Measurements from ENCODE around the gene ETFBKMT. TPM values are rescaled to one million over a fixed set of nuclear protein-coding genes. Genes with fewer than 3 reads are reported as not detected.

ETFBKMT gene
- polyA plus RNA-seq, 3 donors = 0.67 to 2.2 (median 1.5) TPM

DNA sequence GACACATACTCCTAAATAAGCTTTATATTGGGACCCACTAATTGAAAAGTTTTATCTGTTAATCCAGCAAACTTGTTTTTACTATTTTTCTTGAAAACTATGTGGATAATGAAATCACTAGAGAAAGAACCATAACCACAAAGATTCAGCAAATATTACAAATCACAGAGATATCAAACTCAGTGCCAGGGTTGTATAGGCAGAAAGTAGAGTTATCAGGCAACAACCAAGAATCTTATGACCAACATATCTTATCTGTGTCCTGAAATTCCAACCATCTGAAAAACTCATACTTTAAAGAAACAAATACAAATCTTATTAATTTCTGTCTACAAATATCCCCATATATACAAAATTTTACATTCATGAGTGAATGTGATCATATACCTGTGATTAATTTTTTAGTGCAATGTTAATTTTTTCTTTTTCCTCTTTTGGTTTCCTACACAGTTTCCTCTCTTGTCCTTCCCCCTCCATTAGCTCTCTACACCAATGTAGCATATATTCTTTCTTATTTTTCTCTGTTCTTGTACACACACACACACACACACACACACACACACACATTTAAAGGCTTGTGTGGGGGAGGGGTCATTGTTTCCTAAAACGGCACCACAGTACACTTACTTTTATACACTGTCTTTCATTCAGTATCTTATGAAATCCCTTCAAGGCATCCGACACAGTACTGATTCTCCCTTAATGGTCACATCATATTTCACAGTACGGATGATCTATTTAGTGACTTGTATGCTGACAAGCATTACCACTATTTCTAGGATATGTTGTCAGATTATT is 50.7 kb downstream of the ETFBKMT start:
- H3K79me2 ChIP-seq (ENCODE audit: insufficient read depth, low read length) = no peaks in the 10 kb centered on the region
- H3K4me1 ChIP-seq (ENCODE audit: control insufficient read depth in 1 of 2, insufficient read depth in 2 of 2, low read length in 2 of 2) = peaks cover 0 to 11% of the 10 kb centered on the region in 2 donors
- no peaks in the 10 kb centered on the region for H3K36me3 ChIP-seq (replicated peaks in 1 of 2; ENCODE audit: control insufficient read depth in 1 of 2, insufficient read depth in 2 of 2, low read length in 2 of 2)
- H3K27me3 ChIP-seq (ENCODE audit: control insufficient read depth in 2 of 2, insufficient read depth in 2 of 2, low read length in 2 of 2) = no peaks in the 10 kb centered on the region
- Mint-ChIP-seq H3K4me3 (no peak overlapping the region), H3K27ac (no peak overlapping the region), H3K27me3 (ENCODE audit: low read depth in 3 of 3) (peaks cover 0 to 5% (median 0%) of the 10 kb centered on the region in 3 donors), H3K9me3 (peaks cover 20 to 38% (median 27%) of the 10 kb centered on the region in 7 donors), H3K4me1 (peaks cover 13% of the 10 kb centered on the region), H3K36me3 (peaks cover 12 to 27% of the 10 kb centered on the region in 2 donors)
- H3K4me3 ChIP-seq (replicated peaks in 1 of 3; ENCODE audit: low read depth in 2 of 3, low read length in 3 of 3) = no peak overlapping the region
- no peak overlapping the region for H3K4me2 ChIP-seq (replicated peaks; ENCODE audit: extremely low read depth, low read length, poor library complexity, severe bottlenecking)
- TF ChIP-seq, protein P1, sequence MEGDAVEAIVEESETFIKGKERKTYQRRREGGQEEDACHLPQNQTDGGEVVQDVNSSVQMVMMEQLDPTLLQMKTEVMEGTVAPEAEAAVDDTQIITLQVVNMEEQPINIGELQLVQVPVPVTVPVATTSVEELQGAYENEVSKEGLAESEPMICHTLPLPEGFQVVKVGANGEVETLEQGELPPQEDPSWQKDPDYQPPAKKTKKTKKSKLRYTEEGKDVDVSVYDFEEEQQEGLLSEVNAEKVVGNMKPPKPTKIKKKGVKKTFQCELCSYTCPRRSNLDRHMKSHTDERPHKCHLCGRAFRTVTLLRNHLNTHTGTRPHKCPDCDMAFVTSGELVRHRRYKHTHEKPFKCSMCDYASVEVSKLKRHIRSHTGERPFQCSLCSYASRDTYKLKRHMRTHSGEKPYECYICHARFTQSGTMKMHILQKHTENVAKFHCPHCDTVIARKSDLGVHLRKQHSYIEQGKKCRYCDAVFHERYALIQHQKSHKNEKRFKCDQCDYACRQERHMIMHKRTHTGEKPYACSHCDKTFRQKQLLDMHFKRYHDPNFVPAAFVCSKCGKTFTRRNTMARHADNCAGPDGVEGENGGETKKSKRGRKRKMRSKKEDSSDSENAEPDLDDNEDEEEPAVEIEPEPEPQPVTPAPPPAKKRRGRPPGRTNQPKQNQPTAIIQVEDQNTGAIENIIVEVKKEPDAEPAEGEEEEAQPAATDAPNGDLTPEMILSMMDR (IDR thresholded peaks at IDR 0.05) = no peak
- H3K27ac ChIP-seq (ENCODE audit: low read depth in 1 of 2, low read length in 2 of 2) = no peak overlapping the region
- H3K9me3 ChIP-seq (replicated peaks in 1 of 2; ENCODE audit: control insufficient read depth in 1 of 2, insufficient read depth in 1 of 2, low read length in 2 of 2) = peaks cover 22 to 25% of the 10 kb centered on the region in 2 donors
- no peaks in the 10 kb centered on the region for H4K20me1 ChIP-seq (ENCODE audit: insufficient read depth, low read length)
- no CpG with 5 or more reads among the region's 3 CpGs for WGBS (ENCODE audit: insufficient coverage)
- peak overlapping the region; percentile 6 for H2AFZ ChIP-seq (ENCODE audit: insufficient read depth, low read depth, low read length, poor library complexity, severe bottlenecking)
- intact Hi-C loops (cut with micrococcal nuclease) = no loop called here
- no peak for DNase-seq
- no peak overlapping the region for H3K9ac ChIP-seq (ENCODE audit: insufficient read depth, low read length, poor library complexity, severe bottlenecking)

DNA sequence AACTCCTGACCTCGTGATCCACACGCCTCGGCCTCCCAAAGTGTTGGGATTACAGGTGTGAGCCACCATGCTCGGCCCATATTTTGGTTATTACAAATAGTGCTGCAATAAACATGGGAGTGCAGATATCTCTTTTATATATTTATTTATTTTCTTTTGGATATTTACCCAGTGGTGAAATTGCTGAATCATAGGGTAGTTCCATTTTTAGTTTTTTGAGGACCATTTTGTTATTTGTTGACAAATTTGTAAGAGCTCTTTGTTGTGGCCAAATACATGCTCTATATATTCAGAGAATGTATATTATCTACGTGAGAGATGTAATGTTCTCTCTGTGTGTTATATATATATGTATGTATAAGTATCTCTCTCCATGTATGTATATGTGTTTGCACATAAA is 53.4 kb downstream of the ETFBKMT start:
- TF ChIP-seq, protein P1 (IDR thresholded peaks at IDR 0.05) = no peak
- WGBS (ENCODE audit: insufficient coverage) = no CpG with 5 or more reads among the region's 5 CpGs

More for the DNA sequence above, 53.4 kb downstream of the ETFBKMT start:
- Histone ChIP-seq H3K4me3 (replicated peaks in 1 of 3; ENCODE audit: low read depth in 2 of 3, low read length in 3 of 3) (no peak overlapping the region), H3K4me1 (ENCODE audit: control insufficient read depth in 1 of 2, insufficient read depth in 2 of 2, low read length in 2 of 2) (peaks cover 7 to 29% of the 10 kb centered on the region in 2 donors), H3K4me2 (replicated peaks; ENCODE audit: extremely low read depth, low read length, poor library complexity, severe bottlenecking) (no peak overlapping the region), H2AFZ (ENCODE audit: insufficient read depth, low read depth, low read length, poor library complexity, severe bottlenecking) (no peak overlapping the region), H3K9me3 (replicated peaks in 1 of 2; ENCODE audit: control insufficient read depth in 1 of 2, insufficient read depth in 1 of 2, low read length in 2 of 2) (peaks cover 15 to 17% of the 10 kb centered on the region in 2 donors), H3K27ac (ENCODE audit: low read depth in 1 of 2, low read length in 2 of 2) (no peak overlapping the region), H3K36me3 (replicated peaks in 1 of 2; ENCODE audit: control insufficient read depth in 1 of 2, insufficient read depth in 2 of 2, low read length in 2 of 2) (no peaks in the 10 kb centered on the region), H3K79me2 (ENCODE audit: insufficient read depth, low read length) (no peaks in the 10 kb centered on the region), H3K9ac (ENCODE audit: insufficient read depth, low read length, poor library complexity, severe bottlenecking) (no peak overlapping the region), H4K20me1 (ENCODE audit: insufficient read depth, low read length) (no peaks in the 10 kb centered on the region), H3K27me3 (ENCODE audit: control insufficient read depth in 2 of 2, insufficient read depth in 2 of 2, low read length in 2 of 2) (no peaks in the 10 kb centered on the region)
- Mint-ChIP-seq H3K27me3 (ENCODE audit: low read depth in 3 of 3) (peaks cover 0 to 2% (median 0%) of the 10 kb centered on the region in 3 donors), H3K27ac (no peak overlapping the region), H3K4me3 (no peak overlapping the region), H3K4me1 (peaks cover 32% of the 10 kb centered on the region), H3K36me3 (peaks cover 12 to 20% of the 10 kb centered on the region in 2 donors), H3K9me3 (peaks cover 11 to 32% (median 17%) of the 10 kb centered on the region in 7 donors)
- intact Hi-C loops (cut with micrococcal nuclease) = no loop called here
- DNase-seq = no peak

Measured in CD14-positive monocyte (primary cell).